MCF 10A (cell line): ENCODE measurements around the gene GMDS. TPM values are rescaled to one million over a fixed set of nuclear protein-coding genes. Genes with fewer than 3 reads are reported as not detected.

Source experiments
- BruUV-seq: library from RNA; stranded (reverse); fragments of 400-500 nt; replicated peaks from 2 replicates; lab custom pipeline; 2021; lab: Mats Ljungman, UMichigan
- CTCF ChIA-PET: fragments of 300-600 bp; sonication (Branson Sonifier 250); formaldehyde crosslinking; extraction: SDS; loops from one replicate; lab custom pipeline; 2021; ENCODE audit warnings: antibody characterized with exemption, inconsistent platforms; lab: Yijun Ruan, JAX
- POLR2A ChIA-PET: fragments of 300-600, 350-650 bp; sonication (Branson Sonifier 250); formaldehyde crosslinking; extraction: SDS; loops from one replicate; lab custom pipeline; 2020; ENCODE audit warnings: antibody characterized with exemption, inconsistent platforms; lab: Yijun Ruan, JAX
- DNase-seq: peaks from one replicate; pipeline ENCODE4 v3.0.0-alpha.2; 2018; ENCODE audit not compliant: unreplicated experiment
- H3K27ac Mint-ChIP-seq: one replicate; pipeline ENCODE4 v1.8.0; 2022; ENCODE audit warnings: mild to moderate bottlenecking, low read depth, mixed read lengths; ENCODE audit not compliant: unreplicated experiment
- H3K27me3 Mint-ChIP-seq: one replicate; pipeline ENCODE4 v1.8.0; 2022; ENCODE audit warnings: mixed read lengths; ENCODE audit not compliant: insufficient read depth, unreplicated experiment
- H3K36me3 Mint-ChIP-seq: one replicate; pipeline ENCODE4 v1.8.0; 2022; ENCODE audit warnings: mild to moderate bottlenecking, moderate library complexity, mixed read lengths; ENCODE audit not compliant: insufficient read depth, unreplicated experiment
- H3K4me1 Mint-ChIP-seq: one replicate; pipeline ENCODE4 v1.8.0; 2022; ENCODE audit warnings: mixed read lengths; ENCODE audit not compliant: insufficient read depth, unreplicated experiment
- H3K4me3 Mint-ChIP-seq: one replicate; pipeline ENCODE4 v1.8.0; 2022; ENCODE audit warnings: mild to moderate bottlenecking, moderate library complexity, mixed read lengths; ENCODE audit not compliant: unreplicated experiment
- H3K9me3 Mint-ChIP-seq: one replicate; pipeline ENCODE4 v1.8.0; 2022; ENCODE audit warnings: mixed read lengths; ENCODE audit not compliant: unreplicated experiment
- intact Hi-C: fragments of 100-400 bp; cut with micrococcal nuclease; formaldehyde crosslinking; loops from 2 replicates; pipeline ENCODE4 v1.14.1; 2022
- total RNA-seq: library from RNA; stranded (reverse); gene quantifications from 2 replicates; pipeline ENCODE4 v1.2.3, GENCODE V29; 2022
- TF ChIP-seq, protein P1 (sequence below): fragments of 200-600 bp; IDR thresholded peaks from one replicate; pipeline ENCODE4 v1.8.0; 2022; ENCODE audit warnings: antibody characterized with exemption, mild to moderate bottlenecking; ENCODE audit not compliant: unreplicated experiment

The GMDS gene
- total RNA-seq, 1 experiment from 2014 or later = 24.9 TPM

DNA sequence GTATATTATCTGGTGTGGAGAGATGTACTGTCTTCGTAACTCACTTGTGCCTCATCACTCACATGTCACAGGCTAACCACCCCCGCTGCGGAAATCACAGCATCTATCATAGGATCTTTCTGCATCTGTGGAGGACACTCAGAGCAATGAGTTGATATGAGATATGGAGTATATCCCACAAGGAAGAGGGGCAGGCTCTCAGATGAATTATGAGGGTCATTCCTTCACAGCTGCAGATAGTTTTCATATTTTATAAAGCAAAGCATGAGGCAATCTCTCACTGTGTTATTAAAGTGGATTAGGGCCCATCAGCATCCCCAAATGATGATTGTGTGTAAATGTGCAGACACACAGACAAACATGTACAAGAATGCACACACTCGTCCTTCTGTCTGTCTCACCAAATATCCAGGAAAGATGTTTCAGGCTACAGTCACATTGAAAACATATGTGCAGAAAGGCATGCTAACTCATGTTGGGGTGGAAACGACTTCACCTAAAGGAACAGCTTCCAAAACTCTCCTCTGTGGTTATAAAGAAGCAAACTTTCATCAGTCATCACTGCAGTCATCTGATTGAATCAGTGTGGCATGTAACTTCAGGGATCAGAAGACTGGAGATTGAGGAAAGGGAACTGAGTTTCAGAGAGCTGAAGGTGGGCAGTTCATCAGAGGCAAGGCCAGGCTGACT lies 471.0 kb downstream of the GMDS start:
- Mint-ChIP-seq H3K27me3 (no peaks in the 10 kb centered on the region), H3K9me3 (no peaks in the 10 kb centered on the region), H3K4me1 (peaks cover 10% of the 10 kb centered on the region), H3K27ac (no peak overlapping the region), H3K4me3 (no peak overlapping the region), H3K36me3 (peaks cover 4% of the 10 kb centered on the region)
- TF ChIP-seq, protein P1, sequence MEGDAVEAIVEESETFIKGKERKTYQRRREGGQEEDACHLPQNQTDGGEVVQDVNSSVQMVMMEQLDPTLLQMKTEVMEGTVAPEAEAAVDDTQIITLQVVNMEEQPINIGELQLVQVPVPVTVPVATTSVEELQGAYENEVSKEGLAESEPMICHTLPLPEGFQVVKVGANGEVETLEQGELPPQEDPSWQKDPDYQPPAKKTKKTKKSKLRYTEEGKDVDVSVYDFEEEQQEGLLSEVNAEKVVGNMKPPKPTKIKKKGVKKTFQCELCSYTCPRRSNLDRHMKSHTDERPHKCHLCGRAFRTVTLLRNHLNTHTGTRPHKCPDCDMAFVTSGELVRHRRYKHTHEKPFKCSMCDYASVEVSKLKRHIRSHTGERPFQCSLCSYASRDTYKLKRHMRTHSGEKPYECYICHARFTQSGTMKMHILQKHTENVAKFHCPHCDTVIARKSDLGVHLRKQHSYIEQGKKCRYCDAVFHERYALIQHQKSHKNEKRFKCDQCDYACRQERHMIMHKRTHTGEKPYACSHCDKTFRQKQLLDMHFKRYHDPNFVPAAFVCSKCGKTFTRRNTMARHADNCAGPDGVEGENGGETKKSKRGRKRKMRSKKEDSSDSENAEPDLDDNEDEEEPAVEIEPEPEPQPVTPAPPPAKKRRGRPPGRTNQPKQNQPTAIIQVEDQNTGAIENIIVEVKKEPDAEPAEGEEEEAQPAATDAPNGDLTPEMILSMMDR = no peak
- intact Hi-C loops = no loop called here
- no TSS peak for BruUV-seq
- POLR2A ChIA-PET = no interaction called here
- CTCF ChIA-PET = no interaction called here
- no peak for DNase-seq

DNA sequence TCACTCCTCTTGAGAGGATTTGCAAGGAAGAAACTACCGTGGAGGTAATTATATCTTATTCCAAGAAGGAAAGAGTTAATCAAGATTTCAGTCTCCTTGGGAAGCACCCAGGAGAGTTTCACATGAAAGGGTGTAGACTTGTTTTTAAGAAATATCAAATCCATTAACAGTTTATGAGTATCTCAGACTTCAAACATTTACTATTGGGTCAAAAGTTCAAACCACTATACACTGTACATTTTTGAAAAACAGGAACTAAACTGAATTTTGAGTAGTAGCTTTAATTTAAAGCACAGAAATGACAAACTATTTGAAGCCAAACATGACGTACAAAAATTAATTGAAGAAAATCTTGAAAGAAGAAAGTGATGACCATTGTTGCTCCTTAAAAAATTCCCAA lies 471.7 kb downstream of the GMDS start:
- peaks cover 10% of the 10 kb centered on the region for H3K4me1 Mint-ChIP-seq
- no peak for DNase-seq
- H3K27ac Mint-ChIP-seq = no peak overlapping the region
- peaks cover 4% of the 10 kb centered on the region for H3K36me3 Mint-ChIP-seq
- H3K9me3 Mint-ChIP-seq = no peaks in the 10 kb centered on the region
- intact Hi-C loops = no loop called here
- CTCF ChIA-PET = no interaction called here
- TF ChIP-seq, protein P1 = no peak
- POLR2A ChIA-PET = no interaction called here
- BruUV-seq = no TSS peak
- H3K4me3 Mint-ChIP-seq = no peak overlapping the region
- H3K27me3 Mint-ChIP-seq = no peaks in the 10 kb centered on the region

DNA sequence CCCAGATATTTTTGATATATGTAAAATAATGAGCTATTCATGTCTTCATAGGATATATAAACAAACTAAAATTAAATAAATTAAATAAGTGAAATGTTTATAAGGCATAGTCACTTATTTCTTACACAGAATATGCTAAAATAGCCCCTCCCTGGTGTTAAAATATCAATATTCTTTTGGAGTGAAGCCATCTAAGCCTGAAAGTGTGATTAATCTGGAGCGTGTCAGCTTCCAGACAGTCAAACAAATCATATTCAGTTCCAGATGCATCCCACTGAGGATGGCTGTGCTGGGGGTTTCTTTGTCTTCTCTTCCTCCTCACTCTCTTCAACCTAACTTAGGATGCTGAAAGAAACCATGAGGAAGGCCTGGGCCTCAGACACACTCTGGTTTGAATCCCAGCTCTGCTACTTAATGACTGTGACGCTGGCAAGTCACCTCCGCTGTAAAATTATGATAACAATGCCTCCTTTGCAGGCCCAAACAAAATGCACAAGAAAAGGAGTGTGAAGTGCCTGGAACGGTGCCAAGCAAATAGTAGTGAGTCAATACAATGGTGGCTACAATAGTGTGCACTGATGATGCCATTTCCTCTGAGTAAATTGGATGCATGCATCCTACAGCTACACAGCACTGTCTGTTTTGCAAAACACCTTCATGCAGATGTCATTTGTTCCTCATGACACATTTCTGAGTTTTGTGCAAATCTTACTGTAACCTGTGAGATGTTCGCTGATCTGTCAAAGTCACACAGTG lies 474.3 kb downstream of the GMDS start:
- POLR2A ChIA-PET = interaction anchor here (0.6 to 1.7 kb wide), 2 partner anchors 11 to 46 kb away, joined by 3 to 4 read pairs; no protein-coding TSS in a partner anchor
- no peak overlapping the region for H3K4me3 Mint-ChIP-seq

DNA sequence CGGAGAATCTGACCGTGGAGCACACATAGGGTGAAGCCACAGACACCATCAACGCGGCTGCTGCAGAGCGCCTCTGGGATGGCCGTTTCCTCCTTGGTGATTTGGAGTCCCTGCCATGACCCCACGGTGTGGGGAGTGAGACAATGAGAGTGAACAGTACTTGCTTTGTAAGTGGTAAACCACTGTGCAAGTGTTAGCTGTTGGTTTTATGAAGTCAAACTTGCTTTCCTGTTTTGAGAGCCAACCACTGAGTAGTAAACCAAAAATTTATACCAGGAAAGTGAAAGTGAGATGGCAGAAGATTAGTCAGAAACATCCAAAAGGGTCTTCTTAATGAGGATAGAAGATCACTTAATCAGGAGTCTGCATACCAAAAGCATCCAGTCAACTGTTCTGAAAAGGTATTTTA lies 475.0 kb downstream of the GMDS start:
- ChIA-PET CTCF (interaction anchor here (0.6 kb wide), 1 partner anchor 217 kb away, joined by 7 read pairs; no protein-coding TSS in a partner anchor), POLR2A (interaction anchor here (0.6 to 1.7 kb wide), 2 partner anchors 12 to 45 kb away, joined by 3 to 4 read pairs; no protein-coding TSS in a partner anchor)
- H3K9me3 Mint-ChIP-seq = no peaks in the 10 kb centered on the region
- no peak overlapping the region for H3K4me3 Mint-ChIP-seq
- no peak overlapping the region for H3K27ac Mint-ChIP-seq
- intact Hi-C loops = no loop called here
- no peaks in the 10 kb centered on the region for H3K27me3 Mint-ChIP-seq
- BruUV-seq = no TSS peak
- peaks cover 4% of the 10 kb centered on the region for H3K36me3 Mint-ChIP-seq
- no peak for DNase-seq
- TF ChIP-seq, protein P1 = no peak
- H3K4me1 Mint-ChIP-seq = peaks cover 20% of the 10 kb centered on the region

More for the DNA sequence above, 474.3 kb downstream of the GMDS start:
- peaks cover 20% of the 10 kb centered on the region for H3K4me1 Mint-ChIP-seq
- peaks cover 4% of the 10 kb centered on the region for H3K36me3 Mint-ChIP-seq
- H3K27me3 Mint-ChIP-seq = no peaks in the 10 kb centered on the region
- BruUV-seq = no TSS peak
- no peaks in the 10 kb centered on the region for H3K9me3 Mint-ChIP-seq
- TF ChIP-seq, protein P1 = no peak
- intact Hi-C loops = no loop called here
- CTCF ChIA-PET = interaction anchor here (0.5 to 0.7 kb wide), 4 partner anchors 84 to 1230 kb away, joined by 3 to 7 read pairs (median 3); no protein-coding TSS in a partner anchor
- peak; percentile 78 for DNase-seq
- no peak overlapping the region for H3K27ac Mint-ChIP-seq
